ENCODE measurements around the gene JAZF1. TPM values are rescaled to one million over a fixed set of nuclear protein-coding genes. Genes with fewer than 3 reads are reported as not detected.

Gene JAZF1
- total and polyA plus RNA-seq, 2 of the 8 experiments (the other 6 are each of a cell fraction or from before 2014, with no cell fraction given) = 2.6 to 21.8 TPM

GRCh38 chr7:27875061-27875460 is 305.5 kb downstream of the JAZF1 start:
- H3K27me3 ChIP-seq (replicated peaks in 1 of 4; ENCODE audit: control insufficient read depth in 3 of 4, extremely low read depth in 1 of 4, insufficient read depth in 3 of 4, low read length in 3 of 4) = no peaks in the 10 kb centered on the region
- no peak for FAIRE-seq
- no peak overlapping the region for H4K5ac ChIP-seq (ENCODE audit: insufficient read length, low read depth, low read length)
- no peak overlapping the region for H2BK15ac ChIP-seq (ENCODE audit: low read length)
- no peak overlapping the region for H3K9ac ChIP-seq (replicated peaks in 1 of 4; ENCODE audit: extremely low read depth in 1 of 4, low read depth in 3 of 4, low read length in 3 of 4)
- no peaks in the 10 kb centered on the region for H4K20me1 ChIP-seq (replicated peaks in 1 of 2; ENCODE audit: control insufficient read depth in 1 of 2, insufficient read depth in 2 of 2, low read length in 2 of 2)
- no peaks in the 10 kb centered on the region for H3K23me2 ChIP-seq (ENCODE audit: low read depth, low read length)
- DNase-seq (ENCODE audit: low read depth in 1 of 2, low spot score in 2 of 2) = no peak
- 88% methylated on average over 9 of the region's 9 CpGs; no CpG with 5 or more reads in 1 of the 2 experiments for WGBS, 2 experiments (ENCODE audit: extremely low coverage in 1 of 2, insufficient coverage in 1 of 2, insufficient read length in 1 of 2, insufficient replicate concordance in 2 of 2, low coverage in 1 of 2, low lambda C conversion rate in 2 of 2, missing lambda C conversion rate in 1 of 2)
- no peaks in the 10 kb centered on the region for H3K79me2 ChIP-seq (ENCODE audit: control insufficient read depth in 1 of 2, insufficient read depth in 2 of 2, low read length in 2 of 2)
- H2BK12ac ChIP-seq (ENCODE audit: low read depth, low read length) = no peak overlapping the region
- no peak overlapping the region for H3K4ac ChIP-seq (replicated peaks; ENCODE audit: insufficient read length, low read depth, low read length)
- no peak overlapping the region for H3K18ac ChIP-seq (ENCODE audit: extremely low read depth, low read length)
- ChIA-PET POLR2A (ENCODE audit: partially characterized antibody) (interaction anchor here (1.1 kb wide), 1 partner anchor 8 kb away, joined by 3 read pairs; no protein-coding TSS in a partner anchor), CTCF (ENCODE audit: partially characterized antibody) (interaction anchor here (1.2 kb wide), 1 partner anchor 40 kb away, joined by 4 read pairs; no protein-coding TSS in a partner anchor)
- no peaks in the 10 kb centered on the region for H3K36me3 ChIP-seq (ENCODE audit: control insufficient read depth in 2 of 4, insufficient read depth in 4 of 4, low read length in 3 of 4)
- no peak overlapping the region for H3K23ac ChIP-seq (ENCODE audit: insufficient read length)
- H4K8ac ChIP-seq (ENCODE audit: extremely low read depth, insufficient read depth, low read length) = no peak overlapping the region
- no peak overlapping the region for H2BK5ac ChIP-seq (ENCODE audit: low read depth, low read length)
- H2AK5ac ChIP-seq (ENCODE audit: low read depth, low read length) = no peak overlapping the region
- H4K91ac ChIP-seq (replicated peaks; ENCODE audit: insufficient read length, low read length) = no peak overlapping the region
- no peak overlapping the region for H3K27ac ChIP-seq (ENCODE audit: low read depth, low read length)
- no peaks in the 10 kb centered on the region for H3K9me3 ChIP-seq (ENCODE audit: insufficient read depth in 2 of 2, low read depth in 1 of 2, low read length in 1 of 2)
- H2AFZ ChIP-seq (ENCODE audit: low read length) = no peak overlapping the region
- H3K4me2 ChIP-seq (ENCODE audit: insufficient read depth in 1 of 2, low read depth in 2 of 2, low read length in 2 of 2) = no peak overlapping the region
- H3K14ac ChIP-seq (ENCODE audit: insufficient read length) = no peak overlapping the region
- H3K79me1 ChIP-seq (ENCODE audit: low read depth, low read length) = no peaks in the 10 kb centered on the region
- no peak overlapping the region for H2BK20ac ChIP-seq (ENCODE audit: low read length)
- H3K4me3 ChIP-seq (ENCODE audit: extremely low read depth in 1 of 4, insufficient read depth in 2 of 4, low read depth in 3 of 4, low read length in 4 of 4) = no peak overlapping the region
- no peak overlapping the region for H3K56ac ChIP-seq (replicated peaks; ENCODE audit: insufficient read length, low read depth, low read length)
- H3K4me1 ChIP-seq (replicated peaks in 1 of 4; ENCODE audit: control insufficient read depth in 3 of 4, insufficient read depth in 4 of 4, low read length in 3 of 4) = peaks cover 0 to 2% (median 0%) of the 10 kb centered on the region in 4 experiments; a peak in 2 of 7 replicates
- H2BK120ac ChIP-seq (replicated peaks; ENCODE audit: low read depth, low read length) = no peak overlapping the region
- TF ChIP-seq SUZ12 (IDR thresholded peaks at IDR 0.05; ENCODE audit: low read length) (no peak), TAF7 (optimal IDR thresholded peaks at IDR 0.05; ENCODE audit: borderline replicate concordance, low read depth, low read length) (no peak), ASH2L (IDR thresholded peaks at IDR 0.05; ENCODE audit: low read length) (no peak)

All from H1 (cell line).